ENCODE measurements around the gene SPTBN5. TPM values are rescaled to one million over a fixed set of nuclear protein-coding genes. Genes with fewer than 3 reads are reported as not detected.

The SPTBN5 gene
- polyA plus RNA-seq, 5 donors, result 0.99 to 1.8 (median 1.4) TPM

- no peak for DNase-seq
These were observed 32.6 kb upstream of the SPTBN5 start for GRCh38 chr15:41926185-41927056.

- DNase-seq, result peak in 1 of 2 donors; percentile 49
These were observed 31.3 kb upstream of the SPTBN5 start for GRCh38 chr15:41925086-41925608.

- DNase-seq, result no peak
These were observed 29.6 kb upstream of the SPTBN5 start for GRCh38 chr15:41923401-41923997.

- DNase-seq, result no peak
These were observed 28.5 kb upstream of the SPTBN5 start for GRCh38 chr15:41922353-41922752.

GRCh38 chr15:41921639-41922038, 27.8 kb upstream of the SPTBN5 start:
- no peak for DNase-seq

GRCh38 chr15:41921167-41921566, 27.3 kb upstream of the SPTBN5 start:
- DNase-seq, result no peak

GRCh38 chr15:41919954-41920538, 26.2 kb upstream of the SPTBN5 start:
- no peak for DNase-seq

GRCh38 chr15:41919201-41919820, 25.5 kb upstream of the SPTBN5 start:
- DNase-seq, result no peak

GRCh38 chr15:41918506-41919126, 24.8 kb upstream of the SPTBN5 start:
- no peak for DNase-seq

GRCh38 chr15:41917767-41918430, 24.0 kb upstream of the SPTBN5 start:
- DNase-seq, result no peak

- DNase-seq, result no peak
These were observed 21.6 kb upstream of the SPTBN5 start for GRCh38 chr15:41915255-41915994.

GRCh38 chr15:41914411-41914810, 20.6 kb upstream of the SPTBN5 start:
- no peak for DNase-seq

- DNase-seq, result no peak
These were observed 19.4 kb upstream of the SPTBN5 start for GRCh38 chr15:41913256-41913655.

- DNase-seq, result no peak
These were observed 18.0 kb upstream of the SPTBN5 start for GRCh38 chr15:41911691-41912345.

GRCh38 chr15:41908736-41909461, 15.0 kb upstream of the SPTBN5 start:
- no peak for DNase-seq

GRCh38 chr15:41907141-41907540, 13.3 kb upstream of the SPTBN5 start:
- DNase-seq, result no peak

GRCh38 chr15:41906608-41907007, 12.8 kb upstream of the SPTBN5 start:
- no peak for DNase-seq

GRCh38 chr15:41905036-41905793, 11.4 kb upstream of the SPTBN5 start:
- no peak for DNase-seq

Measured in right lung (tissue), 5 donors.